Neutrophil (primary cell): Measurements from ENCODE around the gene ARHGDIA.

Experiments
- H3K27ac ChIP-seq: fragments of 200-600 bp; sonication (generic); 2 replicates; pipeline ENCODE4 v1.5.1; 2016; ENCODE audit warnings: mild to moderate bottlenecking, moderate library complexity
- H3K27me3 ChIP-seq: fragments of 200-600 bp; sonication (generic); 2 replicates; pipeline ENCODE4 v1.6.0; 2016; ENCODE audit warnings: mild to moderate bottlenecking
- H3K36me3 ChIP-seq: fragments of 200-600 bp; sonication (generic); 2 replicates; pipeline ENCODE4 v1.5.1; 2017
- H3K4me1 ChIP-seq, 2 experiments: fragments of 200-600 bp in 1 of 2; sonication (generic) in 1 of 2; 1 replicate in 1 of 2; 2 replicates in 1 of 2; pipeline versions ENCODE4 v1.5.1 to v1.6.1; 2013 to 2016; ENCODE audit warnings: low read depth in 1 of 2, low read length in 1 of 2, mild to moderate bottlenecking in 1 of 2, moderate library complexity in 1 of 2; ENCODE audit not compliant: control insufficient read depth in 1 of 2, insufficient read depth in 1 of 2
- H3K4me3 ChIP-seq, 2 experiments: fragments of 200-600 bp in 1 of 2; sonication (generic) in 1 of 2; 1 replicate in 1 of 2; 2 replicates in 1 of 2; pipeline ENCODE4 v1.5.1; 2013 to 2016; ENCODE audit warnings: low read depth in 1 of 2, low read length in 1 of 2, mild to moderate bottlenecking in 1 of 2, moderate library complexity in 1 of 2
- H3K9me3 ChIP-seq: fragments of 200-600 bp; sonication (generic); 2 replicates; pipeline ENCODE4 v1.5.1; 2016
- CTCF ChIP-seq: fragments of 200-600 bp; sonication (generic); IDR thresholded peaks from 2 replicates; pipeline ENCODE4 v1.5.1; 2016; ENCODE audit warnings: antibody characterized with exemption

Gene ARHGDIA

DNA sequence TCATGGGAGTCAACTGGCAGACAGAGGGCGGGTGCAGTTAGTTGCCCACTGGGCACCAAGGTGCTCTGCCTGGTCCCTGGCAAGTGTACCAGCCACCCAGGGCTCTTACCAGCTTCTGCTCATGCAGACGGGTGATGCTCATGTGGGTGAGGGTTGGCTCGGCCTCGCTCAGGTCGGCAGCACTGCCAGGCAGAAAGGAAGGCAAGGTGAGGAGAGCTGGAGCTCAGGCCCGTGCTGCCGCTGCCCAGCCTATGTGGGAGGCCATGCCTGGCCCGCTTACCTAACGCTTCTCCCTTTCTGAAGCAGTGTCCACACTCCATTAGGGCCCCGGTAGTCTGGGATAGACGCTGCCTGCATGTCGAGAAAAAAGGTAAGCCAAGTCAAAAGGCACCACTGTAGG, 44.2 kb upstream of the ARHGDIA start:
- Histone ChIP-seq H3K9me3 (no peaks in the 10 kb centered on the region), H3K36me3 (peaks cover 59% of the 10 kb centered on the region), H3K27me3 (peaks cover 1% of the 10 kb centered on the region), H3K4me3 (no peak overlapping the region), H3K27ac (no peak overlapping the region), H3K4me1 (peaks cover 54 to 59% of the 10 kb centered on the region in 2 experiments)
- no peak for TF ChIP-seq CTCF

DNA sequence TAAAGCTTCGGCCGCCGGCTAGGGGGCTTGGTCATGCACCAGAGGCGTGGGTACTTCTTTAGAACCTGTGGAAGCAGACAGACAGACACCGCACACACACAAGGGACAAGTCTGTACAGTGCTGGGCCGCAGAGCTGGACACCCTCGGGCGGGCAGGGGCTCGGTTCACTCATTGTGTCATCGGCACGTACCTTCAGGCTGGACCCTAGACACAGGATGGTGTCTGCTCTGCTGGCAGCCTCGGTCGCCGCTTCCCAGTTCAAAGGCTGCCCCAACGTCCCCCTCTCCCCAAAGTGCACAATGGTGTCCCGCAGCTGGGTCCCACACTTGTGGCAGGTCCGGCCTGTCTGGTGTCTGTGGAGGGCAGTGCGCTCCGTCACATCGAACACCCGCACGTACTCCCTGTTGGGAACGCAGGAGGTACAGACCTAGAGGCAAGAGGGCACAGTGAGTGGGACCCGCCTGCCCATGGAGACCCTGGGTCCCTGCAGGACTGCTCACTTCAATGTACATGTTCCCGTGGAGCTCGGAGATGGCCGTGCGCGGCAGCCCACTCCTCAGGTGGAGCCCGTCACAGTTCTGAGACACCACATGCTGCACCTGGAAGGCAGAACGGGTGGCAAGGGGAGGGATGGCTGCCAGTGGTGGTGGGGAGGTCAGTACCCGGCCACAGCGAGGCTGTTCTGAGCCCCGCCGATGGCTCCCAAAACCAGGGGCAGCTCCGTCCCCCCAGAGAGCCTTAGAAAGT, 43.1 kb upstream of the ARHGDIA start:
- no peak for TF ChIP-seq CTCF
- H3K27ac ChIP-seq = no peak overlapping the region
- no peak overlapping the region for H3K4me3 ChIP-seq
- H3K4me1 ChIP-seq = peaks cover 54% of the 10 kb centered on the region in 2 experiments
- no peaks in the 10 kb centered on the region for H3K9me3 ChIP-seq
- H3K27me3 ChIP-seq = peaks cover 4% of the 10 kb centered on the region
- H3K36me3 ChIP-seq = peaks cover 56% of the 10 kb centered on the region

DNA sequence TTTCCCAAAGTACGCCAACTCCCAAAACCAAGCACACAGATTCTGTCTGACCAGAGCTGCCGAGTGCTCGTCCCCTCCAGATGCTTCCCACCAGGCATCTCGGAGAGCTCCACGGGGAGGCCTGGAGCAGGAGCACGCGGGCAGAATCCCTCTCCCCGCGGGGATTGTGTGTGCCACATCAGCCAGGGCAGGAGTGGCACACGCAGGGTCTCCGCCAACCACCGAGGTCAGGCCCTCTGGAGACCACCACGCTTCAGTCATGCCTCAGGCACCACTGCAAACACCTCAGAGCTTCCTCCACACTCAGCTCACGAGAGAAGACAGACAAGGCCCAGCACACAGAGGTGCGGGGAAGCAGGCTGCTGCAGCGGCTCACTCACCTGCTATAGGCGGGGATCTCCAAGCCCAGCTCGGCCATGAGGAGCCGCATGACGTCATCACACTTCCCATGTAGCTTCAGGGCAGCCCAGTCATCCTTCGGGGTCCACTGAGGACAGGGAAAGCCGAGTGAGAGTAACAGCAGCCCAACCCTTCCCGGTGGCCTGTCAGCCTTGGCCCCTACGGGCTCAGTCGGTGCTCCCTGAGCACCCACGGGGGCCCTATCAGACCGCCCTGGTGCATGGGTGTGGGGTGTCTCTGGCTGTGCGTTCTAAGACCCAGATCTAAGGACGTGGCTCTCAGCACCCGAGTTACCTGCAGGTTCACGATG, 42.4 kb upstream of the ARHGDIA start:
- peaks cover 51% of the 10 kb centered on the region for H3K36me3 ChIP-seq
- H3K9me3 ChIP-seq = no peaks in the 10 kb centered on the region
- H3K27ac ChIP-seq = no peak overlapping the region
- peaks cover 4% of the 10 kb centered on the region for H3K27me3 ChIP-seq
- peaks cover 47 to 50% of the 10 kb centered on the region in 2 experiments for H3K4me1 ChIP-seq
- H3K4me3 ChIP-seq = no peak overlapping the region
- TF ChIP-seq CTCF = no peak

- peaks cover 51% of the 10 kb centered on the region for H3K36me3 ChIP-seq
- peaks cover 4% of the 10 kb centered on the region for H3K27me3 ChIP-seq
- no peaks in the 10 kb centered on the region for H3K9me3 ChIP-seq
- no peak for TF ChIP-seq CTCF
- H3K4me1 ChIP-seq = peaks cover 41 to 45% of the 10 kb centered on the region in 2 experiments
- H3K27ac ChIP-seq = peak overlapping the region; percentile 56
- H3K4me3 ChIP-seq = no peak overlapping the region
Measured at GRCh38 chr17:81912441-81913309, 41.5 kb upstream of the ARHGDIA start.

DNA sequence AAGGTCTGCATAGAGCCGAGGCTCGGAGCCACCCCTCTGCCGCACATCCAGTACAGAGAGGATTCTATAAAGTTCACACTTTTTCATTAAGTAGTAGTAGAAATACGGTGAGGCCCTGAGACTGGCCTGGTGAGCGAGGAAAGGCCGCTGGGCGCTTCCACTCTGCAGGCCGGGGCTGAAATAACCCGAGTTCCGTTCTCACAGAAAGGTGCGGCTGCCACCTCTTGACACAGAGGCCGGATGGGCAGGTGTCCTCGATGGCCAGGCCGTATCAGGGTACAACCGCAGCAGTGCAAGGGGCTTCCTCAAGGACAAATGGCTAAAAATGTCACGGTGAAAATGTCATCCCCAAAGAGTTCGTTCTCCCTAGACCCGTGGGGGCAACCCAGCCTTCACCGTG, 40.8 kb upstream of the ARHGDIA start:
- Histone ChIP-seq H3K36me3 (peaks cover 50% of the 10 kb centered on the region), H3K27me3 (peaks cover 4% of the 10 kb centered on the region), H3K4me1 (peaks cover 34 to 39% of the 10 kb centered on the region in 2 experiments), H3K4me3 (peak overlapping the region; percentile 32 to 57), H3K9me3 (no peaks in the 10 kb centered on the region), H3K27ac (peak overlapping the region; percentile 56)
- TF ChIP-seq CTCF = no peak
